ENCODE measurements around the gene ARSG.

The ARSG gene

DNA sequence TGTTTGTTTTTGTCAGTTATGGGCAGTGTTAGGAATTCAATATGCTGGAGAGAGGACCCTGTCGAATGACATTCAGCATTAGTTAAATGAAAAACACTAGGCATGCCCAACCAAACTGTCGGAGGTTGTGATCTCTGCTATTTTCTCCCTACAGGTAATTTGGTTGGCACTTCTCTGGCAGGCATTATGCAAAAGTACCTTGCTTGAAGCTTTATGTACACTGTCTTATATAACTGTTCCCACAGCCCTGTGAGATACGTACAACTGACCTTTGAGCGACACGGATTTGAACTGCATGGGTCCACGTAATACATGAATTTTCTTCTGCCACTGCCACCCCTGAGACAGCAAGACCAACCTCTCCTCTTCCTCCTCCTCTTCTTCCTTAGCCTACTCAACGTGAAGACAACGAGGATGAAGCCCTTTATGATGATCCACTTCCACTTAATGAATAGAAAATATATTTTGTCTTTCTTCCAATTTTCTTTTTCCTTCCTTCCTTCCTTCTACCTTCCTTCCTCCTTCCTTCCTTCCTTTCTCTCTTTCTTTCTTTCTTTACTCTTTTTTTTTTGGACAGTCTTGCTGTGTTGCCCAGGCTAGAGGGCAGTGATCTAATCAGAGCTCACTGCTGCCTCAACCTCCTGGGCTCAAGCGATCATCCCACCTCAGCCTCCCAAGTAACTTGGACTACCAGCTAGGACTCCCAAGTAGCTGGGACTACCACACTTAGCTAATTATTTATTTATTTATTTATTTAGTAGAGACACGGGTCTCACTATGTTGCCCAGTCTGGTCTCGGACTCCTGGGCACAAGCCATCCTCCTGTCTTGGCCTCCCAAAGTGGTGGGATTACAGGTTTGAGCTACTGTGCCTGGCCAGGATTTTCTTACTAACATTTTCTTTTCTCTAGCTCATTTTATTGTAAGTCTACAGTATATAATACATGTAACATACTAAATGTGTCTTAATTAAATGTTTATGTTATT lies 88.7 kb downstream of the ARSG start:
- no peak for DNase-seq

DNA sequence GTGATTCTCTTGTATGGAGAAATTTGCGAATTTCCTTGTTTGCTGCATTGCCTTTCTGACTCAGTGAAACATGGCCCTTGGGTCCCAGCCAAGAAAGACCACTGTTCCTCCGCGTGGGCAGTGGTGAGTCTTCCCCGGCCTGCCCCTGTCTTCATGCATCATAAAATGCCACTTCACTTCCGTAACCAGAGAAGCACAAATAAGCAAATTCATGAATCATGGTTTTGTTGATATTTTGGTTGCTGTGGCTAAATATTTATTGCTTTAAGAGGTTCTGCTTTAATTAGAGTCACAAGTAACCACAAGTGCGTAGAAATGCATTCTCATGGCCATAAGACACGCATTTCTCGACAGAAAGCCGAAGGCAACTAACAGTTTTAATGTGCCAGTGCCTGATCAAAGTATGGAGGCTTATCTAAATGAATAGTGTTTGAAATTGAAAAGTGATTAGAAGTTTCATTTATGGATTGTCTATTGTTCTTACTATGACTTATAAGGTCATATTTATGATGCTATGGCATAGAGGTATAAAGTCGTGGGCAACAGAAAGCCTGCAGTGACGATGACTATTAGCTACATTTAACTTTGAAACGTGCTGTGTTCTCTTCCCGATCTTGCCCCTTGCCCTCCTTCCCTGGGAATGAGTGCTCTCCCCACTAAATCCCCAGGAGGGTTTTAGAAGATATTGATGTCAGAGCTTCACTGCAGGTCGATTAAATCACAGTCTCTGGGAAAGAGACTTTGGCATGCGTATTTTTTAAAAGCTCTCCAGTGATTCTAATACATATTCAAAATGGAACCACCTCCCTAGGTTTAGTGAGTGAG lies 90.0 kb downstream of the ARSG start:
- peak; percentile 59 for DNase-seq

DNA sequence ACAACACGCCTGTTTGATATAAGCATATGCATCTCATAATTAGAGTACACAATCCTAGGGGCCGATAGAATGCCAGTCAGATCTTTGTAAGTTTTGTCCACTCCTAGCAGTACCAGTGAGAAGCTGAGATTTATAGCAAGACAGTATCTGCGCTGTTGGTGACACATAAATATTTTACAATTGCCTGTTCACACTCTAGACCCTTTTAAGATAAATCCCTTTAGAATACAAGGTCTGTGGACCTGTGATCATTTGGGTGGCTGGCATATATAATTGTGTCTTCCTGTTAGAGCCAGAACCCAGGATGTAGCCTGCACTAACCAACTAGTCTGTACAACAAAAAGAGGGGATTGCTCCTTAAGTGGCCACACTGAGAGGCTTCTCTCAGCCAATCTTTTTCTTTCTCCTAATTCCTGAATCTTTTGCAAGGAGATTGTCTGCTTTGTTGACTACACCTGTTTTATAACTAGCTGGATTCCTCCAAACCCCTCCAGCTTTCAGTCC lies 91.3 kb downstream of the ARSG start:
- no peak for DNase-seq

DNA sequence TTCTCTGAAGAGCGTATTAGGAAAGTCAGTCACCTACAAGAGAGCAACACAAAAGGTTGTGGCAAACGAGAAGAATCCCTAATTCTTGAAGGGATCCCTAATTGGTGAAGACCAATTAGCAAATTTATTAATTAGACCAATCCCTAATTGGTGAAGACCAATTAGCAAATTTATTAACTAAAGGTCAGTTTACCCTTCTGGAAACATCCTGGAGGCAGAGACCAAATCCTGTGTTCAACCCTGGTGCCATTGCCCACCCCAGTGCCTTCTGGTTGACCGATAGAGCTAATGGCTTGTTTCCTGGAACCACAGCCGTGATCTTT lies 91.8 kb downstream of the ARSG start:
- DNase-seq = no peak

DNA sequence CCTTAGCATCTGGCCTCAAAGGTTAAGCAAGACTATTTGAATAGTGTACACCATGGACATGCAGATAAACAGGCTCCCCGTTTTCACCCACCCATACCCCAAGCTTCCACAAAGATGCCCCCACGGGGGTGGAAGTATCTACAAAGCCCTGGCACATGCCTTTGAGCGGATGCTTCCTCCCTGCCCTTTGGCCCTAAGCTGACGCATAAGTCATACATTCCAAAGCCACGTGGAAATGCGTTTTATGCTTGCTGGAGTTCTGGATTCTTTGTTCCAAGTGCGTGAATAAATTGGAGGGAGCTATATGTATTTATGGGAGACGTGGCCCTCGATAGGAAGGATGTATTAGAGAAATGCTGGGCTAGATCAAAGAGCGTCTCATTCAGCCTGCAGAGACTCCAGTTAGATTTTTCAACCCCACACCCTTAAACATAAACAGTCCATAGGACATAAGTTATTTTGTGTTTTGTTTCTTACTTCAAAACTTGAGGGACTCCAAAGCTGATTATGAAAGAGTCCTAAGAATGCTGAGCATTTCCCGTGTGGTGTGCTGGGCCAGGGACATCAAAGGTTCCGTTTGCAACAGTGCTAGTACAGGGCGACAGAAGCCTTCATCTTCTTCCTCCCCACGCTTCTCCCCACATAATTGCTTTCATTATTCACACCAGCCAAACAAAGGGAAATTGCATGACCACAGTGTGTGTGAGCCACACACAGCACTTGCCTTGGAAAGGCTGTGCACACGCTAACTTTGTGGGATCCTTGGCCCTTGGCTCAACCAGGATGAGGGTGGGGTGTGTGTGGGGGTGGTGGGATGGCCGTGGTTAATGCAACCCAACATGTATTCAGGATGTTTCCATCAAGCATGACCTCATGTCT lies 92.4 kb downstream of the ARSG start:
- DNase-seq = no peak

DNA sequence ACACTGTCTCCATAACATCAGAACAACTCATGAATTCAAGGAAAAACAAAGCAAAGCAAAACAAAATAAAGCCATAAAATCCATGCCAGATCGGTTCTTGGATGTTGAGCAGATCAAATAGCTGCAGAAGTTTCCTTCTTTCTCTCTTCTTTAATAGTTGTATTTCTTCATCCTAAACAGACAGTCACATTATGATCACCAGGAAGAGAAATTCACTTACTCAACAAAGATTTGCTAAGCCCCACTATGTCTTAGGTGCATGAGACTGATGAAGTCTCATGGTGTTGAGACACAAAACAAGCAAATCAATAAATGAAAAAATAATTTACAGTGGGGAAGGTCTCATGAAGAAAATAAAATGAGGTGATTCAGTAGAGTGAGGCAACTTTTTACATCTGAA lies 93.2 kb downstream of the ARSG start:
- DNase-seq = no peak

DNA sequence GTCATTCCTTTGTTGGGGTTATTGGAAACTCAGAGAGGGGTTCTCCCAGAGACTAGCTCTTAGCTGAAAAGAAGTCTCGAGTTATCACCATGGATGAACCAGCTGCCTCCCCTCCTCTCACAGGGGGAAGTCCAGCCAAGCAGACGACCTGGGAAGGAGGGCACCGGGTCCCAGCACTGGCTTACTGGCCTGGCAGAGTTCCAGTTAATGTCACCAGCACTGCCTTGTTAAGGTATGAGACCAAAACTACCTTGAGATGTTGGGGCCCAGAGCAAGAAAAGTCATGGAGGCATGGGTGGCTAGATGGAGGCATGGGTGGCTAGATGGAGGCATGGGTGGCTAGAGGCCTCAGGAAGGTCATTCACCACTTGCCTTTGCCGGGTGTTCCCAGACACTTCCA lies 93.6 kb downstream of the ARSG start:
- no peak for DNase-seq

DNA sequence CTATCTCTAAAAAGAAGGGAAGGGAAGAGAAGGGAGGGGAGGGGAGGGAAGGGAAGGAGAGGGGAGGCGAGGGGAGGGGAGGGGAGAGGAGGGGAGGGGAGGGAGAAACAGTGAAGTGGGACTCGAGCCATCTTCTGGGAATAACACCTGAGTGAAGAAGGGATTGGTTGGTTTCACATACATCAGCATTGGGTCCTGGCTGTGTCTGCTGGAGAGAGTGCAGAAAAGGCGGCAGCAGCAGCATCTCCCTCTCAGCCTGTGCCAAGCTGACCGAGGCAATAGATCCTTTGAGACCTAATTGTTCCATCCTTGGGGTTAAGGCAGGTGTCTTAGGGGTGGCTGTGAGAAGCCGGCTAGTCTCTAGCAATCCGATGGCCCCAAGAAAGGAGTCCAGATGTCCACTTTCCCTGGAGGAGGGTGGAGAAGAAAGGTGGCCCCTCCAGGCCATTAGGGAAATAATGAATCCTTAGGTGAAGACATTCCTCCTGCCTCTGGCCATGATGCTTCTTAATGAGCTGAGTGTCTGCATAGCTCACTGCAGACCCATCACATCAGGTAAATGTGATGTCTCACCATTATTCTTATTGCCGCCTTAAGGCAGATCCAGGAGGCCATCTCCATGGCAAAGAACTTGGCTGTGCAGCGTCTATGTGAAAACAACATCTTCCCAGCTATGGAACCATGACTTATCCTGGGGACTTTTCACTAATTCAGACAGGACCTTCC lies 94.4 kb downstream of the ARSG start:
- DNase-seq = no peak

DNA sequence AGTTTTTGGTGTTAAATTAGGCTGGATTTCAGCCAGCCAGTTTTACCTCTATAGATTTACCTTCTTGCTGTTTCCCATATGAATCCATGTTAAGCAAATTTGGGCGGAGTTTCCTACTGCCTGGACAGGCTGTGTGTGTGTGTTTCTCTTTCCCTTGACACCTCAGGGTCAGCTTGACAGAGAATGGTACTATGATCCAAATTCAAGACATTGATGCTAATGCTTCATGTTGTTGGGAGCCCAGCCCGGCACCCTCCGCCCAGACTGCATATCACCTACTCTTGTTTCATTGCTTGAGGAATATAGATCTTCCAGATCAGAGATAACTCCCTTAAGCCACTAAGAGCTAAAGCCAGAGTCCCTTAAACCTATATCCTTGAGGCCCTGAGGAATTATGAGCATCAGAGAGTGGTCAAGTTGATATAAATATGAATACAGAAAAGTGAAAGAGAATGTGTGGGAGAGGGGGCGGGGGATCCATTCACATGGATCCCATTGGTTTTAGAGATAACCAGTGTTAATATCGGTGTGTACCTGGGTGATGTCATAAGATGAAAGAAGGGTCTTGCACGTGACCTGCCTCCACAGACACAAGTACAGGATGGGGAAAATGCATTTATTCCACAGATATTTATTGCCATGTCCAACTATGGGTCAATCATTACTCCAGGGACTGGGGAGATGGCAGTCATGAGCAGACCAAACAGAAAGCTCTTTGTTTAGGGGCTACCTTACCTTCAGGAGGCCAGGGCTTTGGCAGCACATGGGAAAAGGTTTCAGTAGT lies 96.3 kb downstream of the ARSG start:
- no peak for DNase-seq

DNA sequence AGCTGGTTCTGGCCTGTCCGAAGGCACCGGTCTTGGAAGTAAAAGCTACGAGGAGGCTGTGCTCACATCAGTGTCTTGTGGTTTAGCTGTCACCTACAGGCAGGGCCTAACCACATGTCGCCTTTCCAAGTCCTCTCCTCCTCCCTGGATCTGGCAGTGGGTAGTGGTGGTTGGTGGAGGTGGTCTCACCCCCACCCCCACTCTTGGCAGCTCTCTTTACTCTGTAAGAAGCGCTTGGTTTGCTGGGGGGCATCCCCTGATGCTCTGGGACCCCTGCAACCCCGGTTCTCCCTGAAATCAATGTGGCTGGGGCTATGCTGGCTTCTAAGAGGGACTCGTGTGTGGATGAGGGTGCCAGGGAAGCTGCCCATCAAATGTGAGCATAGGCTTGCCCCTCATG lies 97.7 kb downstream of the ARSG start:
- DNase-seq = no peak

DNA sequence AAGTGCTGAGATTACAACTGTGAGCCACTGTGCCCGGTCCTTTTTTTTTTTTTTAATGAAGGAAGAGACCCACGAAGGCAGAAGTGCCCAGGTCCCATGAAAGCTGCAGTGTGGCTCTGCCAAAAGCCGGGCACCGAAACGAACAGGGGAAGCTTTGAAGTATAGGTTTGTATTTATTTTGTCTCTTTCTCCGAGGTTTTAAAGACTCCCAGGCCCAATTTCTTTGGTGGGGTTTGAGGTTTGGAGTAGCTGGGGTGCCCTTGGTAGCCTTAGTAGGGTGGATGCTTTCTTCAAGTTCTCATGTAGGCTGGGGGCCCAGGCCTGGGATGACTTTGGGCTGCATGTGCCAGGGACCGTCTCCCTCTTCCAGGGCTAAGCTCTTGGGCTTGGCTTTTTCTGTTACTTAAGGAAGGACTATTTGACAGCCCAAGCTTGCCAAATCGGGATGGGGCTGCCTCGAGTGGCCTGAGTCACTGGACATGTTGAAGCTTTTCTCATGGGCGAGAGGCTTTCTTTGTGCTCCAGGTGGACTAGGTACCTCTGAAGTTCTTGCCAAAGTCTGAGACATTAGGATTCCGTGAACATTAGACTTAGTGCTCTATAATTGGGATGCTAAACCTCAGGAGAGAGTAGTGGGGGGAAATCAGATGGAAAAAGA lies 99.7 kb downstream of the ARSG start:
- no peak for DNase-seq

DNA sequence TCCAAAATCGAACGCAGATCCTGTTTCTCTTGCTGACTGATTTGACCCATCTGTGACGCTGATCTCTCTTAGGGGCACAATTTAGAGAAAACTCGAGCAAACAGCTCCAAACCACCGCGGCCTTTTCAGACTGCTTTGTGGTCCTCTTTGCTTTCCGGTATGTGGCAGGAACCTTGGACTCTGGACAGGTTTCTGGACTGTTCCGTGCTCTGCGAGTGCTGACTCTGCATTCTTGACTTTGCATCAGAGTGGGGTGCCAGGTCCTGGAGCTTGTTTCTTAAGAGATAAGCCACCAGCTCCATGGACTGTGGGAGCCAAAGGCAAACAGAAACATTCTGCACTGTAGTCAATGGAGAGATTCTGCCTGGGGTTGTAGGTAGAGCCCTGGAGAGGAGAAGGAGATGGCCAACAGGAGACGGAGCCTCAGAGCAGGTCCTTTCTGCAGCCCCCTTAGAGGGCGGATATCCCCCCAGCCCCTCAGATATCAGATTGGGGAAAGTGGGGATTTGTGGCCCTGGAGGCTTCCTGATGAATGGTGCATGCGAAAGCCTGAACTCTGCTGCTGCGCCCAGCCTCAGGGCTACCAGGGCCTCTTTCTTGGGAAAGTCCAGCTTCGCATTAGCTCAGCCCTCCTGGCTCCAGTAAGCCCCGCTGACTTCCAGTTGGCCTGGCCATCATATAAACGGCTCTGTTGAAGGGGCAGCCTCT lies 100.4 kb downstream of the ARSG start:
- no peak for DNase-seq

DNA sequence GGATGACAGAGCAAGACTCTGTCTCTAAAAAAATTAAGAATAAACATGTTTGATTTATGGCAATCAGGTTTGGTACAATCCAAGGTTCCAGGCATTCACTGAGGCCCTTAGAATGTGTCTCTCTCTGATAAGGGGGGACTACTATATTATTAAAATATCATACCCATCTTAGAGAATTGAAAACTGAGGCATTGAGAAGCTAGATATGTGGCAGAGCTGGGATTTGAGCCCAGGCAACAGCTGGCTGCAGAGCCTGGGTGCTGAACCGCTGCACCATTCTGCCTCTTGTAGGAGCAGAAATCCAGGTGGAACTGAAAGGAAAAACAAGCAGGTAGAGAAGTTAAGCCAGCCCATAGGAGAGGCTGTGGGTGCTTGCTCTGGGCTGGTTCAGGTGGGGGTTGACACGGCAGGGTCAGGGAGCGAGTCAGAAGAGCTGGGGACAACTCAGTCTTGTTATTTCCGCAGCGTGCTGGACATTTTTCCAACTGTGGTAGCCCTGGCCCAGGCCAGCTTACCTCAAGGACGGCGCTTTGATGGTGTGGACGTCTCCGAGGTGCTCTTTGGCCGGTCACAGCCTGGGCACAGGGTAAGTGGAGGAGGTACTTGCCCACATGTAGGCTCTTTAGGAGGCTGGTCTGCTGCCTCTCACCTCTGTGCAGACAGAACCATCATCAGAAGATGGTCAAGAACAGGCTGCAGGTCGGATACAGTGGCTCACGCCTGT lies 103.5 kb downstream of the ARSG start:
- DNase-seq = no peak

DNA sequence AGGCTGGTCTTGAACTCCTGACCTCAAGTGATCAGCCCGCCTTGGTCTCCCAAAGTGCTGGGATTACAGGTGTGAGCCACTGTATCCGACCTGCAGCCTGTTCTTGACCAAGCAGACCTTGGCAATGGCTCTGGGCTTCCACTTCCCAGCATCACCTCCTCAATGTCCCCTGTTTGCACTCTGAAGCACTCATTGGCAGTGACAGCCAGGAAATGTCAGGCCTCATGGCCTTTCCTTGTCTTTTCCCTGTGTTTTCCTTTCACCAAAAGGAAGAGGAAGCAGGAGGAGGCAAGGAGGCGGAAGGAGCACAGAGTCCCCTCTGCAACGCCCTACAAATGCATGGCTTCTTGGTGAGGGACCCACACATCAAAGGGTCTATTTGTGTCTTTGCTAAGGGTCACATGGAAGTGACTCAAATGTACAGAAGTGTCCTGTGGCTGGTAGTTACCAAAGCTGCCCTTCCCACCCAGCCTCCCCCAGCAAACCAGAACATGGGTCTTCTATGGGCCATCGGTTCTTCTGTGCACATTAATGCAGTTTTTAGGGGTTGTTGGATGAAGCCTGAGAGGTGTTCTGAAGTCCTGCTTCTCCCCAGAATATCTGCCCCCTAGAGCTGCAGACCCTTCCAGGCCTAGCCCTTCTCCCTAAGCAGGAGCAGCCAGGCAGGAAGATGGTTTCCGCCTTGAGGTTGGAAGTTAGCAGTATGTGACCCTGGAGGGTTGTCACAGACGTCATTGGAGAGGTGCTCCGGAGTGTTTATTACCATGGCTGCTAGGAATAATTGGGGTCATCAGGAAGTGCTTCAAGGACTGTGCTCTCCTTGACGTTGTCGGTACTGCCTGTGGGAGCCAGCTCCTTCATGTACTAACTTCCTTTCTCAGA lies 105.2 kb downstream of the ARSG start:
- no peak for DNase-seq

DNA sequence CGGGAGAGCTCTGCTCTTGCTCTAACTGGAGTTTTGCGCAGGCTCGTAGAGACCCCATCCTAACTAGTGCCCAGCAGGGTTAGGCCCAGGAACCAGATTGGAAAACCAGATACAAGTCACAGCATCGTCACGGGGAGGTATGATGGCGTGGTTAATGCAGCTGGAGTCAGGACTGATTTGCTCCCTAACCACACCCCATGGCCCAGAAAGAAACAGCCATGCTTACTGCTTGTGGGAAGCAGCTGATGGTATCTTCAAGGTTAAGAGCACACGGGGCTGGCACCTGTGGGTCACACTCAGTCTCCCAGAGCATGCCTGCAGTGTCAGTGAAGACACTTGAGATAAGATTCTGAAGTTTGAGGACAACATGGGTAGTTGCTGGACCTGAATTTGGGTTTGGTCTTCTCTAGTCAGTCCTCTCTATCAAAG lies 105.8 kb downstream of the ARSG start:
- no peak for DNase-seq

DNA sequence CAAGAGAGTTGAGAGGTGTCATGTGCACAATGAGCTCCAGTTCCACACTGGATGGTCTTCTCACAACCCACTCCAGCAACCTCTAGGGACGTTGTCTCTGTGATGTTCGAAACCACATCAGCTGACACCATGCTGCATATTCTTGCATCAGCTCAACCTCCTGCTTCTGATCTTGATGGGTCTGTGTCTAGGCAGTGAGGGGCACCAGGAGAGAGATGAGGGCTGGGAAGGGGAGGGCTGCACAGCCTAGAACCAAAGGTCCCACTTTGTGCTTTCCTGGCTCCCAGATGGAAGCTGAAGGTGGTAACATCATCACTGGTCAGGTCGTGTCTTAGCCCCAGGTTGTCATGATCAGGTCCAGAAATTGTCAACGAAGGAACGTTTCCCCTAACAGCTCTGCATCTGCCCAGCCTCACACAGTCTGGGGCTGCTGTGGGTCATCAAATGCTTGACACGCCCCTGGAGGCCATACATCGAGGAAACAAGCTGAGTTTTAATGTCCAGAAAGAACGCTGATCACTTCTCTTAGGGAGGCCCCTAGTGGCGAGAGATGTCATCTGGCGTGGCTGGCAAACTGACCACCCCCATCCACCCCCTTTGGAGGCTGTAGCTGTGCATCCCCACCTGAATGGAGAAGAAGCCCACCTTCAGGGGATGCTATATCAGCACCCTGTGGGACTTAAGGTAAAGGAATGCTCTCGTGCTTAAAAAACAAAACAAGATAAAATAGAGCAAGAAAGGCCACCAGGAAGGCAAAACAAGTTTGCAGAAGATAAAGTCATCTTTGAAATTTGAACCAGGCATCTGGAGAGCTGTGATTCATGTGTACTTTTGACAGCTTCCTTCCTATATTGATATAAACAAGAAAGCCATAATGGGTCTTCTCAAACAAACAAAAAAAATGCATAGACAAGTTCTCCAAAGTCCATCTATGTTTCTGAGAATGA lies 107.7 kb downstream of the ARSG start:
- DNase-seq = no peak
